ENCODE measurements around the gene MRPL28.
A peak's percentile ranks its signal among the peaks of the same experiment; 100 is the strongest.
"Not testable (repeated sequence)": the region's sequence is repeated elsewhere in the genome, so short reads cannot be mapped to it uniquely, and the experiment has no call there.

Gene MRPL28

GRCh38 chr16:363110-363765 is 7.1 kb downstream of the MRPL28 start:
- DNase-seq (ENCODE audit: low read depth) = no peak
- H3K4me3 ChIP-seq (ENCODE audit: low read depth, low read length) = no peak overlapping the region

GRCh38 chr16:362702-362999 is 7.7 kb downstream of the MRPL28 start:
- not testable (repeated sequence) for DNase-seq (ENCODE audit: low read depth); H3K4me3 ChIP-seq (ENCODE audit: low read depth, low read length)

GRCh38 chr16:361872-362701 is 8.3 kb downstream of the MRPL28 start:
- DNase-seq (ENCODE audit: low read depth) = peak; percentile 24
- H3K4me3 ChIP-seq (ENCODE audit: low read depth, low read length) = no peak overlapping the region

- no peak overlapping the region for H3K4me3 ChIP-seq (ENCODE audit: low read depth, low read length)
- no peak for DNase-seq (ENCODE audit: low read depth)
Measured at GRCh38 chr16:361341-361871, 8.9 kb downstream of the MRPL28 start.

- no peak overlapping the region for H3K4me3 ChIP-seq (ENCODE audit: low read depth, low read length)
- DNase-seq (ENCODE audit: low read depth) = no peak
Measured at GRCh38 chr16:360698-361336, 9.5 kb downstream of the MRPL28 start.

GRCh38 chr16:359871-360697 is 10.3 kb downstream of the MRPL28 start:
- no peak overlapping the region for H3K4me3 ChIP-seq (ENCODE audit: low read depth, low read length)
- DNase-seq (ENCODE audit: low read depth) = no peak

GRCh38 chr16:359067-359763 is 11.1 kb downstream of the MRPL28 start:
- no peak for DNase-seq (ENCODE audit: low read depth)
- no peak overlapping the region for H3K4me3 ChIP-seq (ENCODE audit: low read depth, low read length)

- DNase-seq (ENCODE audit: low read depth) = no peak
- no peak overlapping the region for H3K4me3 ChIP-seq (ENCODE audit: low read depth, low read length)
Measured at GRCh38 chr16:356741-357140, 13.6 kb downstream of the MRPL28 start.

- no peak for DNase-seq (ENCODE audit: low read depth)
- no peak overlapping the region for H3K4me3 ChIP-seq (ENCODE audit: low read depth, low read length)
Measured at GRCh38 chr16:354971-355461, 15.3 kb downstream of the MRPL28 start.

GRCh38 chr16:354291-354881 is 16.0 kb downstream of the MRPL28 start:
- no peak for DNase-seq (ENCODE audit: low read depth)
- H3K4me3 ChIP-seq (ENCODE audit: low read depth, low read length) = no peak overlapping the region

- no peak for DNase-seq (ENCODE audit: low read depth)
- peak overlapping the region; percentile 40 for H3K4me3 ChIP-seq (ENCODE audit: low read depth, low read length)
Measured at GRCh38 chr16:353404-354290, 16.7 kb downstream of the MRPL28 start.

GRCh38 chr16:352547-353403 is 17.6 kb downstream of the MRPL28 start, which contains the start of gene AXIN1:
TSS of gene AXIN1 (minus strand) at chr16:352723. CDS start at chr16:347025, 5,698 bp downstream.
- DNase-seq (ENCODE audit: low read depth) = peak; percentile 61
- peak within 1 kb of the TSS; percentile 64 for H3K4me3 ChIP-seq (ENCODE audit: low read depth, low read length)

- H3K4me3 ChIP-seq (ENCODE audit: low read depth, low read length) = peak overlapping the region; percentile 64
- DNase-seq (ENCODE audit: low read depth) = no peak
Measured at GRCh38 chr16:351804-352520, 18.4 kb downstream of the MRPL28 start.

- H3K4me3 ChIP-seq (ENCODE audit: low read depth, low read length) = no peak overlapping the region
- no peak for DNase-seq (ENCODE audit: low read depth)
Measured at GRCh38 chr16:350203-350602, 20.1 kb downstream of the MRPL28 start.

GRCh38 chr16:349211-349610 is 21.1 kb downstream of the MRPL28 start:
- no peak for DNase-seq (ENCODE audit: low read depth)
- no peak overlapping the region for H3K4me3 ChIP-seq (ENCODE audit: low read depth, low read length)

- not testable (repeated sequence) for DNase-seq (ENCODE audit: low read depth); H3K4me3 ChIP-seq (ENCODE audit: low read depth, low read length)
Measured at GRCh38 chr16:348495-348894, 21.8 kb downstream of the MRPL28 start.
